Astrocyte of the cerebellum (primary cell): Measurements from ENCODE around the gene CDH18.

ENCODE experiments used
- DNase-seq: peaks from one replicate; pipeline ENCODE4 v3.0.0-alpha.2; 2011; ENCODE audit warnings: low read depth
- H3K4me3 ChIP-seq: 2 replicates; pipeline ENCODE4 v1.5.1; 2011; ENCODE audit warnings: mild to moderate bottlenecking, low read depth, low read length, moderate library complexity
- CTCF ChIP-seq: IDR thresholded peaks from 2 replicates; pipeline ENCODE4 v1.5.1; 2012; ENCODE audit warnings: low read length, low read depth, moderate library complexity, mild to moderate bottlenecking; ENCODE audit errors: missing control alignments
- in situ Hi-C: cut with HindIII; loops from 2 replicates; pipeline ENCODE4 v1.10.0; 2017; ENCODE audit warnings: low sequenced_read_pairs

CDH18 gene

GRCh38 chr5:19902316-19902934 is 85.6 kb downstream of the CDH18 start:
- no peak overlapping the region for H3K4me3 ChIP-seq
- no peak for DNase-seq
- TF ChIP-seq CTCF, result no peak
- in situ Hi-C loops, result no loop called here

GRCh38 chr5:19900269-19900668 is 87.7 kb downstream of the CDH18 start:
- TF ChIP-seq CTCF, result no peak
- DNase-seq, result no peak
- in situ Hi-C loops, result no loop called here
- H3K4me3 ChIP-seq, result no peak overlapping the region

GRCh38 chr5:19891658-19892057 is 96.3 kb downstream of the CDH18 start:
- in situ Hi-C loops, result no loop called here
- no peak overlapping the region for H3K4me3 ChIP-seq
- no peak for TF ChIP-seq CTCF
- DNase-seq, result peak; percentile 13

- no peak overlapping the region for H3K4me3 ChIP-seq
- no peak for TF ChIP-seq CTCF
- in situ Hi-C loops, result no loop called here
- peak; percentile 13 for DNase-seq
Observed at GRCh38 chr5:19886123-19886917, 101.7 kb downstream of the CDH18 start.

- H3K4me3 ChIP-seq, result no peak overlapping the region
- in situ Hi-C loops, result no loop called here
- no peak for DNase-seq
- no peak for TF ChIP-seq CTCF
Observed at GRCh38 chr5:19885040-19885824, 102.8 kb downstream of the CDH18 start.

- no peak for TF ChIP-seq CTCF
- H3K4me3 ChIP-seq, result no peak overlapping the region
- in situ Hi-C loops, result no loop called here
- DNase-seq, result no peak
Observed at GRCh38 chr5:19880859-19881436, 107.1 kb downstream of the CDH18 start.
